OCI-LY1 (cell line): Measurements from ENCODE around the gene CXCL13.

ENCODE experiments used
- H2AFZ ChIP-seq: fragments of 200-600 bp; sonication (generic), shearing (Covaris generic); 2 replicates; pipeline ENCODE4 v1.6.0; 2014; ENCODE audit warnings: antibody characterized with exemption, mild to moderate bottlenecking, low read length
- H3F3A ChIP-seq: fragments of 200-600 bp; sonication (generic), shearing (Covaris generic); 2 replicates; pipeline ENCODE4 v1.6.0; 2014; ENCODE audit warnings: mild to moderate bottlenecking, antibody characterized with exemption, low read length, moderate library complexity; ENCODE audit not compliant: insufficient read depth
- H3K27ac ChIP-seq: fragments of 200-600 bp; sonication (generic); 2 replicates; pipeline ENCODE4 v1.5.1; 2014; ENCODE audit warnings: low read length, mixed run types, mild to moderate bottlenecking, low read depth; ENCODE audit not compliant: poor library complexity, severe bottlenecking
- H3K27me3 ChIP-seq: fragments of 200-600 bp; sonication (generic); 2 replicates; pipeline ENCODE4 v1.6.0; 2014; ENCODE audit warnings: antibody characterized with exemption, mild to moderate bottlenecking, low read length, moderate library complexity; ENCODE audit not compliant: insufficient read depth
- H3K36me3 ChIP-seq: fragments of 200-600 bp; sonication (generic); 2 replicates; pipeline ENCODE4 v1.6.1; 2014; ENCODE audit warnings: mild to moderate bottlenecking, antibody characterized with exemption, low read length, moderate library complexity, mixed read lengths; ENCODE audit not compliant: insufficient read depth
- H3K4me1 ChIP-seq: fragments of 200-600 bp; sonication (generic); 2 replicates; pipeline ENCODE4 v1.5.1; 2014; ENCODE audit warnings: mild to moderate bottlenecking, low read length, moderate library complexity; ENCODE audit not compliant: insufficient read depth, severe bottlenecking
- H3K4me2 ChIP-seq: fragments of 200-600 bp; sonication (generic), shearing (Covaris generic); 2 replicates; pipeline ENCODE4 v1.6.1; 2014; ENCODE audit warnings: low read length
- H3K4me3 ChIP-seq: fragments of 200-600 bp; sonication (generic); 2 replicates; pipeline ENCODE4 v1.5.1; 2014; ENCODE audit warnings: low read length, low read depth, mild to moderate bottlenecking, mixed read lengths; ENCODE audit not compliant: poor library complexity, severe bottlenecking
- H3K79me2 ChIP-seq: fragments of 200-600 bp; shearing (Covaris generic); 2 replicates; pipeline ENCODE4 v1.6.1; 2016; ENCODE audit warnings: mixed run types, low read length, mixed read lengths; ENCODE audit not compliant: insufficient read depth
- H3K9ac ChIP-seq: fragments of 200-600 bp; sonication (generic), shearing (Covaris generic); 2 replicates; pipeline ENCODE4 v1.6.1; 2014; ENCODE audit warnings: mild to moderate bottlenecking, low read length, mixed read lengths
- H3K9me2 ChIP-seq: fragments of 200-600 bp; sonication (generic), shearing (Covaris generic); 2 replicates; pipeline ENCODE4 v1.6.1; 2014; ENCODE audit warnings: low read depth, mild to moderate bottlenecking, low read length, mixed read lengths
- H3K9me3 ChIP-seq: fragments of 200-600 bp; shearing (Covaris generic); 2 replicates; pipeline ENCODE4 v1.6.1; 2014; ENCODE audit warnings: low read length, mixed read lengths
- H4K20me1 ChIP-seq: fragments of 200-600 bp; sonication (generic), shearing (Covaris generic); 2 replicates; pipeline ENCODE4 v1.6.0; 2016; ENCODE audit warnings: mild to moderate bottlenecking, low read length; ENCODE audit not compliant: insufficient read depth
- CTCF ChIP-seq: fragments of 200-600 bp; sonication (generic), shearing (Covaris generic); IDR thresholded peaks from 2 replicates; pipeline ENCODE4 v1.5.1; 2017; ENCODE audit warnings: mild to moderate bottlenecking, antibody characterized with exemption, low read length, moderate library complexity, mixed read lengths
- EZH2 ChIP-seq: fragments of 200-600 bp; sonication (generic), shearing (Covaris generic); IDR thresholded peaks from 2 replicates; pipeline ENCODE4 v1.8.0; 2017; ENCODE audit warnings: borderline replicate concordance, mixed run types, mild to moderate bottlenecking, antibody characterized with exemption, low read length, moderate library complexity, mixed read lengths

Gene CXCL13

GRCh38 chr4:77590482-77590881, 15.1 kb upstream of the CXCL13 start:
- H3K27ac ChIP-seq = no peak overlapping the region
- H3K9ac ChIP-seq = no peak overlapping the region
- H3K9me3 ChIP-seq = no peaks in the 10 kb centered on the region
- TF ChIP-seq EZH2 (no peak), CTCF (no peak)
- H2AFZ ChIP-seq = no peak overlapping the region
- H3F3A ChIP-seq = no peaks in the 10 kb centered on the region
- H3K4me2 ChIP-seq = no peak overlapping the region
- H3K36me3 ChIP-seq = no peaks in the 10 kb centered on the region
- no peaks in the 10 kb centered on the region for H3K9me2 ChIP-seq
- no peaks in the 10 kb centered on the region for H3K27me3 ChIP-seq
- H3K4me3 ChIP-seq = no peak overlapping the region
- no peaks in the 10 kb centered on the region for H4K20me1 ChIP-seq
- H3K4me1 ChIP-seq = no peaks in the 10 kb centered on the region
- H3K79me2 ChIP-seq = no peaks in the 10 kb centered on the region

- Histone ChIP-seq H3K9me2 (no peaks in the 10 kb centered on the region), H3K27ac (no peak overlapping the region), H3K9ac (no peak overlapping the region), H4K20me1 (no peaks in the 10 kb centered on the region), H2AFZ (no peak overlapping the region), H3K4me1 (no peaks in the 10 kb centered on the region), H3K4me2 (no peak overlapping the region), H3K36me3 (no peaks in the 10 kb centered on the region), H3K27me3 (no peaks in the 10 kb centered on the region), H3F3A (no peaks in the 10 kb centered on the region), H3K4me3 (no peak overlapping the region), H3K9me3 (no peaks in the 10 kb centered on the region), H3K79me2 (no peaks in the 10 kb centered on the region)
- TF ChIP-seq CTCF (no peak), EZH2 (no peak)
Observed at GRCh38 chr4:77591532-77591931, 14.1 kb upstream of the CXCL13 start.

- Histone ChIP-seq H3K9me2 (no peaks in the 10 kb centered on the region), H3K4me2 (no peak overlapping the region), H3K9ac (no peak overlapping the region), H4K20me1 (no peaks in the 10 kb centered on the region), H3K27me3 (0 out of 2 replicates have a peak, but pooled peaks cover 3% of the 10 kb centered on the region), H3F3A (no peaks in the 10 kb centered on the region), H3K4me3 (no peak overlapping the region), H3K27ac (no peak overlapping the region), H2AFZ (no peak overlapping the region), H3K4me1 (no peaks in the 10 kb centered on the region), H3K79me2 (no peaks in the 10 kb centered on the region), H3K36me3 (no peaks in the 10 kb centered on the region), H3K9me3 (no peaks in the 10 kb centered on the region)
- TF ChIP-seq EZH2 (no peak), CTCF (no peak)
Observed at GRCh38 chr4:77593101-77593500, 12.5 kb upstream of the CXCL13 start.
